ENCODE results near the gene INPP5A. TPM values are rescaled to one million over a fixed set of nuclear protein-coding genes. Genes with fewer than 3 reads are reported as not detected.
"Not testable (repeated sequence)": the region's sequence is repeated elsewhere in the genome, so short reads cannot be mapped to it uniquely, and the experiment has no call there.

Gene INPP5A
- total RNA-seq, 1 experiment from 2014 or later, result 32.1 TPM

- DNase-seq (ENCODE audit: low read depth), result no peak
Observed at GRCh38 chr10:132702601-132703418, 165.2 kb downstream of the INPP5A start.

DNA sequence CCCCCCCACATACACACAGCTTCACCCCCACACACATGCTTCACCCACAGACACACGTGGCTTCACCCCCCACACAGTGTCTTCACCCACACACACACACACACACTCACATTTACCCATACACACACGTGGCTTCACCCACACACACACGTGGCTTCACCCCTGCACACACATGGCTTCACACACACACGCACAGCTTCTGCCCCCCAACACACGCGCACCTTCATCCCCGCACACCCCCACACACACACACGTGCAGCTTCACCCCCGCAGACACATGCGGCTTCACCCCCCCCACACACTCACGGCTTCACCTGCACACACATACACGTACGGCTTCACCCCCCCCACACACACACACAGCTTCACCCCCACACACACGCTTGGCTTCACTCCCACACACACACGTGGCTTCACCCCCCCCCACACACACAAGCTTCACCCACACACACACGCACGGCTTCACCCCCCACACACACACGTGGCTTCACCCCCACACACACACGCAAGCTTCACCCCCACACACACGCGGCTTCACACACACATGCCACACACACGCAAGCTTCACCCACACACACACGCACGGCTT, 165.9 kb downstream of the INPP5A start:
- no peak for DNase-seq (ENCODE audit: low read depth)

- no peak for DNase-seq (ENCODE audit: low read depth)
Observed at GRCh38 chr10:132704008-132704814, 166.6 kb downstream of the INPP5A start.

GRCh38 chr10:132704815-132705064, 167.2 kb downstream of the INPP5A start:
- DNase-seq (ENCODE audit: low read depth), result not testable (repeated sequence)

GRCh38 chr10:132705173-132705572, 167.6 kb downstream of the INPP5A start:
- no peak for DNase-seq (ENCODE audit: low read depth)

DNA sequence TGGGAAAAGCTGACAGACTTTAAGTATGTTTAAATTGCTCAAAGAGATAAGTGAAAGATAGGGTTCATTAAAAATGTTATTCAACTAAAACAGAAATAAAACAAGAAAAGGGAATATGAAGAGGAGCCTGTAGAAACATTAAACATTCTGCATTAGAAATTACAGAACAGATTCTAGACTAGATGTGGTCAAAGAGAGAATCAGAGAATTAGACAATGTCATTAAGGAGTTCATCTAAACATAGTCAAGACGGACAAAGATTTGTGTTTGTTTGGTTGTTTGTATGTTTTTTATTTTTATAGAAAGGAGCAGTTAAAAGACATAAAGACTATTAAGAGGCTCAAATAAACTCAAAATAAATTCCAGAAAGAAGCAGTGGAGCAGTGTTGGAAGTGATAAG, 168.4 kb downstream of the INPP5A start:
- no peak for DNase-seq (ENCODE audit: low read depth)

DNA sequence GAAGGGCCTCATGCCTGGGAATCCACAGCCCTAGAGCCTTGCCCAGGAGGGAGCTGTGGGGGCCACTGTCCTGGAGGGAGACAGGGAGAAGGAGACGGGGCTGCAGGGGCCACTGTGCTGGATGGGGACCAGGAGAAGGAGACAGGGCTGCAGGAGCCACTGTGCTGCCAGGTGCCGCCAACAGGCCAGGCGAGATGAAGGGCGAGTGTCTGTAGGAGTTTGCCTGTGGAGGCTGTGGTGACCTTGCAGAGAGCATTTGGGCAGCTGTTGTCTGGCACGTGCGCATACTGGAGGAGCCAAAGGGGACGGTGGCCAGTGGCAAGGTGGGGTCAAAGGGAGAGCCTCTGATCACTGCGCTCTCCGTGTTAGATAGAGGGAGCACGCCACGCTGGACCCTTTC, 169.1 kb downstream of the INPP5A start:
- DNase-seq (ENCODE audit: low read depth), result no peak

- no peak for DNase-seq (ENCODE audit: low read depth)
Observed at GRCh38 chr10:132707121-132707775, 169.7 kb downstream of the INPP5A start.

DNA sequence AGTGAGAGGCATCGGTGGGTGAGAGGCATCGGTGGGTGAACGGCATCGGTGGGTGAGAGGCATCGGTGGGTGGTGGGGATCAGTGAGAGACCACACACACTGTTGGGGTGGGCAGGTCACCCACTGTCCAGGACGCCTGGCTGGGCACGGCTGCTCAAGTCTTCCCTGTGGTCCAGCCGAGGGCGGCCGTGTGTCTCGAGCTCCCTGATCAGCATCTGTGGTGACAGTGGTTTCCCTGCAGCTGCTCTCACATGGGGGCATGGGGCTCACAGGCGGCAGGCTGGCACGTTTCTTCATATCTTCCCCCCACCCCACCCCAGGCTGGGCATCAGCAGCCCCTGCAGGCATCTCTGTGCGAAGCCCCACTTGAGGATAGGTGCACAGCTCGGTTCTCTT, 170.2 kb downstream of the INPP5A start:
- DNase-seq (ENCODE audit: low read depth), result no peak

DNA sequence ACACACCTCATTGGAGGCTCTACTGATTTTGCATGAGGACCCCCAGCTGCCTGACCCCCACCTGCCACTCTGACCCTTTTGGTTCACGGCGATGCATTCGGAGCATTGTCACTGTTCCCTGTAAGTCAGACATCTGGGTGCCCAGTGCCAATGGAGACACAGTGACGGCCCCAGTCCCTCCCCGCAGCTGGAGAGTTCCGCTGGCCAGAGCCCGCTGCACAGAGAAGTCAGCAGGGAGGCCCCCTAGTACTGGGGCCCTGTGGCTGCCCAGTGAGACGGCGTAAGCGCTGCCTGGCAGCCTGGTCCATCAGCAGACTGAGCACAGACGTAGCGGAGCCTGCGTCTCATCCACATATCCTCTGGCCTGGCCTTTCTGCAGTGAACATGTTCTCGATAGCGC, 170.9 kb downstream of the INPP5A start:
- DNase-seq (ENCODE audit: low read depth), result no peak

DNA sequence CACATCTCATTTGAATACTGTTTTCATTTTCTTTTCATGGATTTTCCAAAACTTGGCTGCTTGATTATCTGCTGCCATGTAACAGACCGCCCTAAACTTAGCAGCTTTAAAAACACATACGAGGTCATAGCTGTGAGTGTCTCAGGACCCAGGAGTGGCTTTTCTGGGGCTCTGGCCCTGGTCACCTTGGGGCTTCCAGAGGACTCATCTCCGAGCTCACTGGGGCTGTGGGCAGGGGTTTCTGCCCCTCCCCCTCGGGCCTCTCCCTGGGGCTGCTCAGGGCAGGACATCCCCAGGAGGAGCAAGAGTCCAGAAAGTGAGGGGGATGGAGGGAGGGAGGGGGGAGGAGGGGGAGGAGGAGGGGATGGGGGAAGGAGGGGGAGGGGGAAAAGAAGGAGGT, 171.3 kb downstream of the INPP5A start:
- DNase-seq (ENCODE audit: low read depth), result no peak

DNA sequence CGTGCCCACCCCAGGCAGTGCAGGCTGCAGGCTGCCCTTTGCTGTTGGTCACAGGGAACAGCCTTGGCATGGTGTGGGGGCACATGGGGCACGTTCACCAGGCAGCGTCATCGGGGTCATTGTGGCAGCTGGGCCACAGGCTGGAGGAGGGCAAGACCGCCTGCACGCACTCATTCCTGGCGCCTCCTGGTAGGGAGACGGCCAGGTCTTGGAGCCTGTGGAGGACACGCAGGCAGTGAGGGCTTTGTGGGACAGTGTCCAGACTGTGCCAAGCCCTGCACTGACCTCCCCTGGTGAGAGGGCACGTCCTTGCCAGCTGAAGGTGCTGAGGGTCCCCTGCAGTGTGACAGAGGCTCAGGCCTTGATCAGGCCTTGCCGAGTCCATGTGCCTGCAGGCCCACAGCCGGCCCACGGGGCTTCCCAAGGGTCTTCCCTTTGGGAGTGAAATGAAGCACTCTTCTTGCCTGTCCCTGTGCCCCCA, 171.9 kb downstream of the INPP5A start:
- no peak for DNase-seq (ENCODE audit: low read depth)

GRCh38 chr10:132710036-132710686, 172.6 kb downstream of the INPP5A start:
- DNase-seq (ENCODE audit: low read depth), result no peak

DNA sequence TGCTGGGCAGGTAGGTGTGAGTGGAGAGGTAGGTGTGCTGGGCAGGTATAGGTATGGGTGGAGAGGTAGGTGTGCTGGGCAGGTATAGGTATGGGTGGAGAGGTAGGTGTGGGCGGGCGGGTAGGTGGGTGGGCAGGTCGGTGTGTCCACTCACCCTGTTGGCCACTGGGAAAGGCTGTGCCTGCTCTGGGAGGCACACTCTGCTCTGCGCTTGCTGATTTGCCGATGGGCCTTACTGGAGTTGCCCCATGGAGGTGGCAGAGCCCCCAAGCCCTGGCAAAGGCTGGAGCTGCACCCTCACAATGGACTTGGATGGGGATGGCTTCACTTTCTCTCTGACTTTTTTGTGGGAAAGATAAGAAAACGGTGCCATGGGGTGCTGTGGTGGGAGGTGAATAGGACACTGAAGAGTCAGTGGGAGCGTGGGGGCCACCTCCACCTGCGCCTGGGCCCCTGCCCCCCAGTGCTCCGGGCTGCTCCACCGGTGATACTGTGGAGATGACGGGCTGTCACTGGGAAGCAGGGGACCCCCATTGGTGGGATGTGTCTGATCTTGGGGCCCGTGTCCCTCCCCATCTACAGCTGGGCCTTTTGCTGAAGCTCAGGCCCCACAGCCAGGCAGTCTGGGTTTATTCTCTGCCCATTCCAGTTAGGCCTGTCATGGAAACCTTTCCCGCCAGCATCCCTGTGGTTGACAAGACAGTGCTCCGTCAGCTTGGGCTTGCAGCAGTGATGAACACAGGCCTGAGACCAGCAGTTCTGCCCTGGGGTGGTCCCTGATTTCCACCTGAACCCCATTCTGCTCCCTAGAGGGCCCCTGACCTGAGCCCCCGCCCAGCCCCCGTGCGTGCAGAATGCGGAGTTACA, 173.4 kb downstream of the INPP5A start:
- no peak for DNase-seq (ENCODE audit: low read depth)

DNA sequence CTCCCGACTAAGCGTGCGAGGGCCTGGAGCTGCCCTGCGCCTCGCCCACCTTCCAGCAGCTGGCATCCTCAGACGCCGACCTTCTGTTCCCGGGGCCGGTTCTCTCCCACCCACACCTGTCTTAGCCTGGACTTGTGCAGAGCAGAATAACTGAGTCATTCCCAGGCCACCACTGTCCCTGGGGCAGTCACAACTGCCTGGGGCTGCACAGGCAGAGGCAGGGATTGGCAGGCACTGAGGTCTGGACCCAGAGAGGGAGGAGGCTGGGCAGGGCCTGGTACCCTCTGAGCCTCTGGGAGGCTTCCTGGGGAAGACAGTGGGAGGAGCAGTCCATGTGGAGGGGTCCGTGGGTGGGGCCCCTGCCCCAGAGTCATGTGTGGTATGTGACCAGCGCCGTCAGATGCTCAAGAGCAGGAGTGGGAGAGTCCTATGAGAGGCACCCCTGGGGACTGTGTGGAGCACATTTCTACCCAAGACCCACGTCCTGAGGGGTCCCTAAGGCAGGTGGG, 174.1 kb downstream of the INPP5A start:
- no peak for DNase-seq (ENCODE audit: low read depth)

DNA sequence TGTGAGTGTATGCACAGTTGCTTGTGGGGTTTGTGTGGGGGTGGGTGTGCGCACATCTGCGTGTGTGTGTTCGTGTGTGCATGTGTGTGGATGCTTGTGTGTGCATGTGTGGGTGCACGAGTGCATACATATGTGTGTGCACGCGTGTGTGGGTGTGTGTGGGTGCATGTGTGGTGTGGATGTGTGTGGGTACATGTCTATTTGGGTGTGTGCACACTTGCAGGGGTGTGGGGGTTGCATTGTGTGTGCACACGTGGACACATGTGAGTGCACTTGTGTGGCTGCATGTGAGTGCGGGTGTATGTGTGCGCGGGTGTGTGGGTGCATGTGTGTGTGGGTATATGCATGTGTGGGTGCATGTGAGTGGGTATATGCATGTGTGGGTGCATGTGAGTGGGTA, 174.7 kb downstream of the INPP5A start:
- no peak for DNase-seq (ENCODE audit: low read depth)

DNA sequence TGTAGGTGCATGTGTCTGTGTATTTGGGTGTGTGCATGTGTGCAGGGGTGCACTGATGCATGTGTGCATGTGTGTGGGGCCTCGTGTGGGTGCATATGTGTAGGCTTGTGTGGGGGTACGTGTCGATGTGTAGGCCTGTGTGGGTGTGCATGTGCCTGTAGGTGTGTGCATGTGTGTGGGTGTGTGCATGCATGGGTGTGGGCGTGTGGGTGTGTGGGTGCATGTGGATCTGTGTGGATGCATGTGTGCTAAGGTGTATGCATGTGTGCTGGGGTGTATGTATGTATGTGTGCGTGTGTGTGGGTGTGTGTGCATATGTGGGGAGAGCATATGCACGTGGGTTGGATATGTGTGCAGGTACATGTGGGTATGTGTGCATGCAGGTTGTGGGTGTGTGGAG, 175.2 kb downstream of the INPP5A start:
- DNase-seq (ENCODE audit: low read depth), result no peak

DNA sequence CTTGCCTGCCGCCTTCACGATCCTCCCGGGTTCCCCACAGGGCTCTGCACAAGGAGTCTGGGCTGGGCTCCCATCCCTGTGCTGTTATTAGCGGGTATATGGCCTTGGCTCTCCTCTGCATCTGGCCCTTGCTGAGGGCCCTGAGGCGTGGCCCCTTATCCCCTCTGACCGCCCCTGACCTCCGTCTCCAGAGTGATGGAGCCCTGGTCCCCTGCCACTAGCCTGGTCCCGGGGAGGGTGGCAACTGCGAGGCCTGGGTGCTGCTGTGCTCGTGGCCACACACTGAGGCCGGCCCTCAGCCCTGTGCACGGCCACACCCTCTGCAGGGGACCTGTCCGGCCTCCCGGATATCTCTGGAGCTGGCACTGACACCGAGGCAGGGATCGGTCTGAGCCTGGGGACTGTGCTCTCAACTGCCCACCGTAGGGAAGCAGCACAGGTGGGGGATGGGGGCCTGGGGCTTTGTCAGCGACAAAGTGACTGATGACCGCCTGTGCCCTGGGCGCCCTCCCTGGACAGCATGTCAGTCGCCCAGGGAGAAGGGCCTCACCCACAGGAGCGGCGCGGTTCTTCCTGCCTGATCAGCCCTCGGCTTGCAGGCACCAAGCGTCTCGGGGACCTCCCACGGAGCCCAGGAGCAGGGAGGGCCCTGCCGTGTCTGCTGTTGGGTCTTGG, 176.0 kb downstream of the INPP5A start:
- no peak for DNase-seq (ENCODE audit: low read depth)

DNA sequence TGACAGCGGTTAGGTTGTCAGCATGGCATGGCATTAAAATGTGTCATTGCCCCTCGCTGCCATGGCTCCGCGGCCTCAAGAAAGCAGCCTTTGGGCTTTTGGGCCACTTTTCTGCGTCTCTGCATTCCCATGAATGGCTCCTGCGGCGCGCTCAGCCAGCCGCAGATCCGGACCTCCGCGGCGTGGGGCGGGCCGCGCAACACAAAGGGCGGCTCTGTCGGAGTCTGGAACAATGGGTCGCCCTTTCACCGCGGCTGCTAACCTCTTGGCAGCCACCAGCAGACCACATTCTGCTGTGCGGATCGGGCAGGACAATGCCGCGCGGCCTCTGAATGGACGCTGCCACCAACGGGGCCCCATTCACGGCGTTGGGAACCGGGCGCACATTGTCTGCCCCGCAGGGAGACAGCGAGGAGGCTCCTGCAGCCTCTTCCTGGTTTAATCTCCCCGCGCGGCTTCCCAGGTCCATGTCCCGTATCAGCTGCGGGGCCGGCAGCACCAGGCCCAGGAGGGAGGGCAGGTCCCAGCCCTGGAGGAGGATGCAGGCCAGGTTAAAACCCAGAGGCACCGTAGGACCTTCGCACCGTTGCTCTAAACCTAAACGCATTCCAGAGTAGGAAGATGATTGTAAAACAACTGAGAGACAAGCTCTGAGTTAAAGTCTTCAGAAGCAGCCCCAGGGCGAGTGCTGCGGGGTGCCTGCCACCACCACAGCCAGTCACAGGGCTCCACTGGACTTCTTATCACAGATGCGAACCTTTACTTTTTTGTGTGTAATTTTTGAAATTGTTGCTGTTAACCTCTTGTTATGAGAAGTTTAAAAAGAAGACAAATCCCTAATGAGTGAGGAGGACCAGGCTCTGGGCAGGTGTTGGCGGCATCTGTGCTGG, 176.8 kb downstream of the INPP5A start:
- DNase-seq (ENCODE audit: low read depth), result no peak

Measured in Daoy (cell line).